Measurements from ENCODE around the gene WDPCP.
"Not testable (repeated sequence)": the region's sequence is repeated elsewhere in the genome, so short reads cannot be mapped to it uniquely, and the experiment has no call there.

WDPCP gene

GRCh38 chr2:63300835-63301234, 287.4 kb downstream of the WDPCP start:
- H3K36me3 ChIP-seq (ENCODE audit: control insufficient read depth in 2 of 2, insufficient read depth in 2 of 2, low read length in 2 of 2): no peaks in the 10 kb centered on the region
- H3K4me1 ChIP-seq (ENCODE audit: control insufficient read depth in 2 of 2, insufficient read depth in 2 of 2, low read length in 2 of 2): no peaks in the 10 kb centered on the region
- H3K9me3 ChIP-seq (ENCODE audit: control insufficient read depth in 2 of 2, low read length in 2 of 2): peaks cover 17 to 21% of the 10 kb centered on the region in 2 donors
- no peak overlapping the region for H3K9ac ChIP-seq (ENCODE audit: low read depth in 1 of 2, low read length in 2 of 2)
- H3K4me3 ChIP-seq (ENCODE audit: low read length in 2 of 2): no peak overlapping the region
- H3K27me3 ChIP-seq (ENCODE audit: control insufficient read depth in 2 of 2, insufficient read depth in 2 of 2, low read length in 2 of 2): no peaks in the 10 kb centered on the region
- no peak overlapping the region for H3K27ac ChIP-seq (ENCODE audit: low read depth in 2 of 2, low read length in 2 of 2)

DNA sequence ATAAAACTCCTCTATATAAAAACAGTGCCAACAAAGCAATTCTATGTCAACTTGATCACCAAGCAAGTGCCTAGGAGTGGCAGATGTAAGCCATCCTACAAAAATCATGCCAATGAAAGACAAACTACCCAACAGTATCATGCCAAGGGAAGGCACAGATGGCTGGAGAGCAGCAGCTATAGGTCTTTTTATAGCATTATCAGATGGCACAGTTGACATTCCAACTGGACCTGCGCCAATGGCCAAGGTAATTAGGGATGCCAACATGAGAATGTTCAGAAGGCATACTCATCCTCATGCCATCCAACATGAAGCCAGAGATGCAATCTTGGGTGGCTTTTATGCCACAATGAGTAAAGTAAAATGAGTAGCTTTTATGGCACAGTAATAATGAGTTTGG, 300.3 kb downstream of the WDPCP start:
- Histone ChIP-seq H3K36me3 (ENCODE audit: control insufficient read depth in 2 of 2, insufficient read depth in 2 of 2, low read length in 2 of 2) (no peaks in the 10 kb centered on the region), H3K9ac (ENCODE audit: low read depth in 1 of 2, low read length in 2 of 2) (no peak overlapping the region), H3K9me3 (ENCODE audit: control insufficient read depth in 2 of 2, low read length in 2 of 2) (peaks cover 0 to 3% of the 10 kb centered on the region in 2 donors), H3K4me1 (ENCODE audit: control insufficient read depth in 2 of 2, insufficient read depth in 2 of 2, low read length in 2 of 2) (no peaks in the 10 kb centered on the region), H3K27me3 (ENCODE audit: control insufficient read depth in 2 of 2, insufficient read depth in 2 of 2, low read length in 2 of 2) (no peaks in the 10 kb centered on the region), H3K27ac (ENCODE audit: low read depth in 2 of 2, low read length in 2 of 2) (no peak overlapping the region), H3K4me3 (ENCODE audit: low read length in 2 of 2) (no peak overlapping the region)

DNA sequence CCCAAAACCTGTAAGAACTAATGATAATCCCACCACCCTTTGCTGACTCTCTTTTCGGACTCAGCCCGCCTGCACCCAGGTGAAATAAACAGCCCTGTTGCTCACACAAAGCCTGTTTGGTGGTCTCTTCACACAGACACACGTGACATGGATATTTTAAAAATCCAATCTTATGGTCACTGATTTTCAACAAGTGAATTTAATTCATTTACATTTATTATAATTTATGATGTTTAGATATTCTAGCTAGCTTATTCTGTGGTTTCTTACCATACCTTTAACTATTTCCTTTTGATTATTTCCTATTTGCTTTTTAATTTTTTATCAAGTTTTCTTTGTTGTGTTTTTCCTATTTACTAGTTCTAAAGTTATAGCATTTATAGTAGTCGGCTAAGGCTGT, 301.8 kb downstream of the WDPCP start:
- not testable (repeated sequence) for H3K36me3 ChIP-seq (ENCODE audit: control insufficient read depth in 2 of 2, insufficient read depth in 2 of 2, low read length in 2 of 2); H3K4me3 ChIP-seq (ENCODE audit: low read length in 2 of 2); H3K9ac ChIP-seq (ENCODE audit: low read depth in 1 of 2, low read length in 2 of 2); H3K9me3 ChIP-seq (ENCODE audit: control insufficient read depth in 2 of 2, low read length in 2 of 2); H3K27me3 ChIP-seq (ENCODE audit: control insufficient read depth in 2 of 2, insufficient read depth in 2 of 2, low read length in 2 of 2); H3K4me1 ChIP-seq (ENCODE audit: control insufficient read depth in 2 of 2, insufficient read depth in 2 of 2, low read length in 2 of 2); H3K27ac ChIP-seq (ENCODE audit: low read depth in 2 of 2, low read length in 2 of 2)

DNA sequence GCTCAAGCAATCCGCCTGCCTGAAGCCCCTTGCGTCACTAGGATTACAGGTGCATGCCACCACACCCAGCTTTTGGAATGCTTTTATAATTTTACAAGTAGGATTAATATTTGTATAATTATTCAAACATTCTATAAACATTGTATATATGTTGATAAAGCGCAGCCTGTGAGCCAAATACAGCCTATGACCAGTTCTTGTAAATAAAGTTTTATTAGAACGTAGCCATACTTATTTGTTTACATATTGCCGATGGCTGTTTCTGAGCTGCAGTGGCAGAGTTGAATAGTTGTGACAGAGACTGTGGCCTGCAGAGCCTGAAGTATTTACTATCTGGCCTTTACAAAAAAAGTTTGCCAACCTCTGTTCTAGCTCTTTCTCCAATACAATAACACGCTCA, 305.0 kb downstream of the WDPCP start:
- Histone ChIP-seq H3K4me1 (ENCODE audit: control insufficient read depth in 2 of 2, insufficient read depth in 2 of 2, low read length in 2 of 2) (no peaks in the 10 kb centered on the region), H3K9ac (ENCODE audit: low read depth in 1 of 2, low read length in 2 of 2) (no peak overlapping the region), H3K4me3 (ENCODE audit: low read length in 2 of 2) (no peak overlapping the region), H3K36me3 (ENCODE audit: control insufficient read depth in 2 of 2, insufficient read depth in 2 of 2, low read length in 2 of 2) (no peaks in the 10 kb centered on the region), H3K27me3 (ENCODE audit: control insufficient read depth in 2 of 2, insufficient read depth in 2 of 2, low read length in 2 of 2) (no peaks in the 10 kb centered on the region), H3K9me3 (ENCODE audit: control insufficient read depth in 2 of 2, low read length in 2 of 2) (no peaks in the 10 kb centered on the region), H3K27ac (ENCODE audit: low read depth in 2 of 2, low read length in 2 of 2) (no peak overlapping the region)

DNA sequence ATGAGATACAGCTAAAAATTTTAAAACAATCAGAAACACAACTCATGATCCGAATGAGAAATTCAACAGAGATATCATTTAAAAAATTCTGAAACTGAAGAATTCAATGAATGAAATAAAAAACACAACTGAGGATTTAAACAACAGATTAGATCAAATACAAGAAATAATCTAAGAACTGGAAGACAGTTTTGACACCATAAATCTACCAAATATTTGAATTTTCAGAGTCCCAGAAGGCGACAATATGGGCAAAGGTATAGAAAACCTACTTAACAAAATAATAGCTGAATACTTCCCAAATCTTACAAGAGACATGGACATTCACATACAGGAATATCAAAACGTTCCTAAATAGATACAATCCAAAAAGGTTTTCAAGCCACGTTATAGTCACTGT, 315.7 kb downstream of the WDPCP start:
- Histone ChIP-seq H3K27ac (ENCODE audit: low read depth in 2 of 2, low read length in 2 of 2) (no peak overlapping the region), H3K36me3 (ENCODE audit: control insufficient read depth in 2 of 2, insufficient read depth in 2 of 2, low read length in 2 of 2) (no peaks in the 10 kb centered on the region), H3K4me3 (ENCODE audit: low read length in 2 of 2) (no peak overlapping the region), H3K9ac (ENCODE audit: low read depth in 1 of 2, low read length in 2 of 2) (no peak overlapping the region), H3K4me1 (ENCODE audit: control insufficient read depth in 2 of 2, insufficient read depth in 2 of 2, low read length in 2 of 2) (no peaks in the 10 kb centered on the region), H3K27me3 (ENCODE audit: control insufficient read depth in 2 of 2, insufficient read depth in 2 of 2, low read length in 2 of 2) (no peaks in the 10 kb centered on the region), H3K9me3 (ENCODE audit: control insufficient read depth in 2 of 2, low read length in 2 of 2) (peaks cover 5 to 6% of the 10 kb centered on the region in 2 donors)

- H3K27me3 ChIP-seq (ENCODE audit: control insufficient read depth in 2 of 2, insufficient read depth in 2 of 2, low read length in 2 of 2): no peaks in the 10 kb centered on the region
- no peak overlapping the region for H3K4me3 ChIP-seq (ENCODE audit: low read length in 2 of 2)
- no peak overlapping the region for H3K27ac ChIP-seq (ENCODE audit: low read depth in 2 of 2, low read length in 2 of 2)
- no peaks in the 10 kb centered on the region for H3K36me3 ChIP-seq (ENCODE audit: control insufficient read depth in 2 of 2, insufficient read depth in 2 of 2, low read length in 2 of 2)
- H3K9me3 ChIP-seq (ENCODE audit: control insufficient read depth in 2 of 2, low read length in 2 of 2): peaks cover 4 to 5% of the 10 kb centered on the region in 2 donors
- no peak overlapping the region for H3K9ac ChIP-seq (ENCODE audit: low read depth in 1 of 2, low read length in 2 of 2)
- H3K4me1 ChIP-seq (ENCODE audit: control insufficient read depth in 2 of 2, insufficient read depth in 2 of 2, low read length in 2 of 2): no peaks in the 10 kb centered on the region
Measured at GRCh38 chr2:63270717-63271116, 317.6 kb downstream of the WDPCP start.

- Histone ChIP-seq H3K27me3 (ENCODE audit: control insufficient read depth in 2 of 2, insufficient read depth in 2 of 2, low read length in 2 of 2) (no peaks in the 10 kb centered on the region), H3K9me3 (ENCODE audit: control insufficient read depth in 2 of 2, low read length in 2 of 2) (peaks cover 4 to 5% of the 10 kb centered on the region in 2 donors), H3K4me1 (ENCODE audit: control insufficient read depth in 2 of 2, insufficient read depth in 2 of 2, low read length in 2 of 2) (no peaks in the 10 kb centered on the region)
Measured at GRCh38 chr2:63268946-63269345, 319.3 kb downstream of the WDPCP start.

GRCh38 chr2:63261137-63261621, 327.1 kb downstream of the WDPCP start:
- Histone ChIP-seq H3K27me3 (ENCODE audit: control insufficient read depth in 2 of 2, insufficient read depth in 2 of 2, low read length in 2 of 2) (no peaks in the 10 kb centered on the region), H3K4me3 (ENCODE audit: low read length in 2 of 2) (no peak overlapping the region), H3K9ac (ENCODE audit: low read depth in 1 of 2, low read length in 2 of 2) (no peak overlapping the region), H3K9me3 (ENCODE audit: control insufficient read depth in 2 of 2, low read length in 2 of 2) (no peaks in the 10 kb centered on the region), H3K27ac (ENCODE audit: low read depth in 2 of 2, low read length in 2 of 2) (no peak overlapping the region), H3K36me3 (ENCODE audit: control insufficient read depth in 2 of 2, insufficient read depth in 2 of 2, low read length in 2 of 2) (no peaks in the 10 kb centered on the region), H3K4me1 (ENCODE audit: control insufficient read depth in 2 of 2, insufficient read depth in 2 of 2, low read length in 2 of 2) (no peaks in the 10 kb centered on the region)

More at GRCh38 chr2:63268946-63269345, 319.3 kb downstream of the WDPCP start:
- H3K4me3 ChIP-seq (ENCODE audit: low read length in 2 of 2): no peak overlapping the region
- H3K9ac ChIP-seq (ENCODE audit: low read depth in 1 of 2, low read length in 2 of 2): no peak overlapping the region
- H3K27ac ChIP-seq (ENCODE audit: low read depth in 2 of 2, low read length in 2 of 2): no peak overlapping the region
- no peaks in the 10 kb centered on the region for H3K36me3 ChIP-seq (ENCODE audit: control insufficient read depth in 2 of 2, insufficient read depth in 2 of 2, low read length in 2 of 2)

GRCh38 chr2:63257473-63257872, 330.8 kb downstream of the WDPCP start:
- Histone ChIP-seq H3K4me1 (ENCODE audit: control insufficient read depth in 2 of 2, insufficient read depth in 2 of 2, low read length in 2 of 2) (no peaks in the 10 kb centered on the region), H3K36me3 (ENCODE audit: control insufficient read depth in 2 of 2, insufficient read depth in 2 of 2, low read length in 2 of 2) (no peaks in the 10 kb centered on the region), H3K27me3 (ENCODE audit: control insufficient read depth in 2 of 2, insufficient read depth in 2 of 2, low read length in 2 of 2) (no peaks in the 10 kb centered on the region), H3K9me3 (ENCODE audit: control insufficient read depth in 2 of 2, low read length in 2 of 2) (no peaks in the 10 kb centered on the region), H3K4me3 (ENCODE audit: low read length in 2 of 2) (no peak overlapping the region), H3K9ac (ENCODE audit: low read depth in 1 of 2, low read length in 2 of 2) (no peak overlapping the region), H3K27ac (ENCODE audit: low read depth in 2 of 2, low read length in 2 of 2) (no peak overlapping the region)

GRCh38 chr2:63249161-63249560, 339.1 kb downstream of the WDPCP start:
- H3K4me3 ChIP-seq (ENCODE audit: low read length in 2 of 2): no peak overlapping the region
- no peak overlapping the region for H3K27ac ChIP-seq (ENCODE audit: low read depth in 2 of 2, low read length in 2 of 2)
- no peaks in the 10 kb centered on the region for H3K27me3 ChIP-seq (ENCODE audit: control insufficient read depth in 2 of 2, insufficient read depth in 2 of 2, low read length in 2 of 2)
- no peaks in the 10 kb centered on the region for H3K4me1 ChIP-seq (ENCODE audit: control insufficient read depth in 2 of 2, insufficient read depth in 2 of 2, low read length in 2 of 2)
- peaks cover 0 to 1% of the 10 kb centered on the region in 2 donors for H3K9me3 ChIP-seq (ENCODE audit: control insufficient read depth in 2 of 2, low read length in 2 of 2)
- no peak overlapping the region for H3K9ac ChIP-seq (ENCODE audit: low read depth in 1 of 2, low read length in 2 of 2)
- no peaks in the 10 kb centered on the region for H3K36me3 ChIP-seq (ENCODE audit: control insufficient read depth in 2 of 2, insufficient read depth in 2 of 2, low read length in 2 of 2)

DNA sequence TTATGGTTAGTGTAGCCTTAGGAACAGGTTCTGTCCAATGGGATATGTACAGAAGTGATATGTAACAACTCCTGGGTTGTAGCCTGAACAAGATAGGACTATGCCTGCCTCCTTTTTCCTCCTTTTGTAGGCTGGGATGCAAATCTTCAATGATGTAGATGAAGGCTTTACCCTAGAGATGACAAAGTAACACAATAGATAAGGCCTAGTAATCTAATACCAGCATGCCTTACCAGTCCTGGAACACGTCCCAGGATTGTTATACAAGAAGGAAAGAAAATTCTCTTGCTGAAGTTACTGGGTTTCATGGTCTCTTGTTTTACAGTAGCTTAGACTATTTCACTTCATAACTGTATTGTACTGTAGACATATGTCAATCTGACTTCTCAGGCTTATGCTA, 345.5 kb downstream of the WDPCP start:
- Histone ChIP-seq H3K9ac (ENCODE audit: low read depth in 1 of 2, low read length in 2 of 2) (no peak overlapping the region), H3K27ac (ENCODE audit: low read depth in 2 of 2, low read length in 2 of 2) (no peak overlapping the region), H3K4me1 (ENCODE audit: control insufficient read depth in 2 of 2, insufficient read depth in 2 of 2, low read length in 2 of 2) (no peaks in the 10 kb centered on the region), H3K36me3 (ENCODE audit: control insufficient read depth in 2 of 2, insufficient read depth in 2 of 2, low read length in 2 of 2) (no peaks in the 10 kb centered on the region), H3K27me3 (ENCODE audit: control insufficient read depth in 2 of 2, insufficient read depth in 2 of 2, low read length in 2 of 2) (no peaks in the 10 kb centered on the region), H3K9me3 (ENCODE audit: control insufficient read depth in 2 of 2, low read length in 2 of 2) (no peaks in the 10 kb centered on the region), H3K4me3 (ENCODE audit: low read length in 2 of 2) (no peak overlapping the region)

Measured in mucosa of rectum (tissue), 2 donors.